H1 (cell line): ENCODE results near the gene TSFM. TPM values are rescaled to one million over a fixed set of nuclear protein-coding genes. Genes with fewer than 3 reads are reported as not detected.

Experiments
- KDM4A ChIP-seq: IDR thresholded peaks from one replicate; pipeline ENCODE4 v1.7.1; 2012; ENCODE audit warnings: low read depth, mild to moderate bottlenecking, moderate library complexity, low read length, inconsistent platforms; ENCODE audit not compliant: severe bottlenecking
- polyA plus RNA-seq, 7 experiments: library from polyadenylated mRNA; depleted of rRNA in 3 of 7; stranded (reverse) in 5 of 7; unstranded in 2 of 7; fragments of >200 nt in 5 of 7; fragments of 200-250 nt in 2 of 7; gene quantifications; 1 replicate in 5 of 7; 2 replicates in 1 of 7; 4 replicates in 1 of 7; pipeline versions ENCODE4 v1.2.1 to v1.2.3, GENCODE V29; 2011 to 2013; ENCODE audit warnings: missing spikeins in 2 of 7, mixed read lengths in 2 of 7
- total RNA-seq: library from RNA; stranded (reverse); fragmentation: NEBNext Ultra II Directional; extraction: Animal tissue kit (Norgen Biotek cat#: 25700); gene quantifications from 2 replicates; pipeline ENCODE4 v1.2.1, GENCODE V29; 2021

TSFM gene
- total and polyA plus RNA-seq, 2 of the 8 experiments (the other 6 are each of a cell fraction or from before 2014, with no cell fraction given), result 17.4 to 49.8 TPM

DNA sequence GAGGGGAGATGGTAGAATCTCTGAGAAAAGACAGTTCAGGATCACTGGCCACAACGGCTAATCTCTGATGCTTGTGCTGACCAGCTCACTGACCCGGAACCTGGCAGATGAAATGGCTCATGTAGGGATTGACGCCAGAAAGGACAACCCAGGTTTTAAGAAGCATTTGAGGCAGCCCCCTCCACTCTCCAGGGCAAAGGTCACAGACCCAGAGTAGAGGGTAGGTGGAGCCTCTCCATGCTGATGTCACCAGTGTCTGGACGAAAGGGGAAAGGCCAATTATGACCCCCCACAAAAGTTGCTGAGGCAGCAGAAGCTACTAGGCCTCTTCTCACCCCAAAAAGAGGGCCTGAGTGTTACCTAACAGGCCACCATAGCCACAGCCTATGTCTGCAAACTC lies 11.9 kb upstream of the TSFM start (continued):
- no peak for TF ChIP-seq KDM4A
